Psoas muscle (tissue), 8 donors: ENCODE results near the gene APBB2. TPM values are rescaled to one million over a fixed set of nuclear protein-coding genes. Genes with fewer than 3 reads are reported as not detected.
"Not testable (repeated sequence)": the region's sequence is repeated elsewhere in the genome, so short reads cannot be mapped to it uniquely, and the experiment has no call there.

Experiments used
- ATAC-seq, 4 donors: fragments of 200-7000 bp; cut with Tn5 transposase; one replicate each; pipeline ENCODE4 v1.9.1; 2020; ENCODE audit warnings: moderate library complexity in 3 of 4, mild to moderate bottlenecking in 2 of 4
- DNase-seq, 2 donors: peaks; one replicate each; pipeline ENCODE4 v3.0.0-alpha.2; 2020
- H3K27ac ChIP-seq: fragments of 200-600 bp; one replicate; pipeline ENCODE4 v1.8.0; 2022
- H3K27me3 ChIP-seq, 3 donors: fragments of 200-600 bp in 1 of 3; one replicate each; pipeline versions ENCODE4 v1.6.1 to v1.8.0; 2013 to 2022; ENCODE audit warnings: low read length in 2 of 3, mild to moderate bottlenecking in 2 of 3, moderate library complexity in 1 of 3; ENCODE audit not compliant: insufficient read depth in 3 of 3
- H3K36me3 ChIP-seq, 2 donors: fragments of 200-600 bp in 1 of 2; one replicate each; pipeline versions ENCODE4 v1.6.1 to v1.8.0; 2013 to 2022; ENCODE audit warnings: low read depth in 1 of 2, mild to moderate bottlenecking in 1 of 2, moderate library complexity in 1 of 2; ENCODE audit not compliant: insufficient read depth in 1 of 2
- H3K4me1 ChIP-seq: fragments of 200-600 bp; one replicate; pipeline ENCODE4 v1.8.0; 2022
- H3K4me3 ChIP-seq: fragments of 200-600 bp; one replicate; pipeline ENCODE4 v1.8.0; 2022; ENCODE audit warnings: mild to moderate bottlenecking
- H3K9me3 ChIP-seq: fragments of 200-600 bp; one replicate; pipeline ENCODE4 v1.8.0; 2022
- WGBS, 3 donors: extraction: QIAGEN DNeasy Blood & Tissue Kit; methylation state at CpG; one replicate each; pipeline versions ENCODE4 v1.1.6 to v1.1.7; 2013; 5-methylcytosine and 5-hydroxymethylcytosine counted together
- intact Hi-C, 2 donors: fragments of 100-400 bp; cut with DNase I; formaldehyde crosslinking; loops; one replicate each; pipeline versions ENCODE4 v1.11.0 to v1.14.2; 2022
- polyA plus RNA-seq, 3 donors: library from polyadenylated mRNA; stranded (reverse); fragments of 200-250 nt; gene quantifications; one replicate each; pipeline ENCODE4 v1.2.3, GENCODE V29; 2013
- total RNA-seq, 4 donors: library from RNA; stranded (reverse); fragmentation: NEBNext Ultra II Directional in 2 of 4; extraction: Animal tissue kit (Norgen Biotek cat#: 25700) in 2 of 4; gene quantifications; one replicate each; pipeline versions ENCODE4 v1.2.1 to v1.2.4, GENCODE V29; 2021 to 2023
- TF ChIP-seq, protein P1 (sequence below): fragments of 200-600 bp; IDR thresholded peaks from one replicate; pipeline ENCODE4 v1.8.0; 2022; ENCODE audit warnings: antibody characterized with exemption
- donor health status: healthy with polysubstance abuse.
- donor health status: DM: no; HTN: no; CAD: no; lungs with moderate emphysema.
- donor health status: Bipolar disorder and iron deficiency.
- donor health status: healthy.
- donor health status: DM: yes; HTN: yes; CAD: no.
- donor health status: DM: no; HTN: no; CAD: no.
- donor health status: DM: no; HTN: no; CAD: no.
- donor health status: DM: yes; HTN: yes; CAD: no.

Gene APBB2
- total and polyA plus RNA-seq, 7 donors: 3.1 to 37.4 (median 11.3) TPM

DNA sequence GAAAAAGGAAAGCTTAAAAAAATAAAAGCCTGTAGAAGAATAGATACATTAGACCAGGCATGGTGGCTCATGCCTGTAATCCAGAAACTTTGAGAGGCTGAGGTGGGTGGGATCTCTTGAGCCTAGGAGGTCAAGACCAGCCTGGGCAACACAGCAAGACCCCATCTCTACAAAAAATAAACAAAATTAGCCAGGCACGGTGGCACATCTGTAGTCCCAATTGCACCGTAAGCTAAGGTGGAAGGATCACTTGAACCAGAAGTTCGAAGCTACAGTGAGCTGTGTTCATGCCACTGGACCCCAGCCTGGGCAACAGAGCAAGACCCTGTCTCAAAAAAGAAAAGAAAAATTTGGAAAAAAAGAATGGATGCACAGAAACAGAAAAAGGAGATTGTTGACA is 149.4 kb downstream of the APBB2 start:
- TF ChIP-seq, protein P1, sequence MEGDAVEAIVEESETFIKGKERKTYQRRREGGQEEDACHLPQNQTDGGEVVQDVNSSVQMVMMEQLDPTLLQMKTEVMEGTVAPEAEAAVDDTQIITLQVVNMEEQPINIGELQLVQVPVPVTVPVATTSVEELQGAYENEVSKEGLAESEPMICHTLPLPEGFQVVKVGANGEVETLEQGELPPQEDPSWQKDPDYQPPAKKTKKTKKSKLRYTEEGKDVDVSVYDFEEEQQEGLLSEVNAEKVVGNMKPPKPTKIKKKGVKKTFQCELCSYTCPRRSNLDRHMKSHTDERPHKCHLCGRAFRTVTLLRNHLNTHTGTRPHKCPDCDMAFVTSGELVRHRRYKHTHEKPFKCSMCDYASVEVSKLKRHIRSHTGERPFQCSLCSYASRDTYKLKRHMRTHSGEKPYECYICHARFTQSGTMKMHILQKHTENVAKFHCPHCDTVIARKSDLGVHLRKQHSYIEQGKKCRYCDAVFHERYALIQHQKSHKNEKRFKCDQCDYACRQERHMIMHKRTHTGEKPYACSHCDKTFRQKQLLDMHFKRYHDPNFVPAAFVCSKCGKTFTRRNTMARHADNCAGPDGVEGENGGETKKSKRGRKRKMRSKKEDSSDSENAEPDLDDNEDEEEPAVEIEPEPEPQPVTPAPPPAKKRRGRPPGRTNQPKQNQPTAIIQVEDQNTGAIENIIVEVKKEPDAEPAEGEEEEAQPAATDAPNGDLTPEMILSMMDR: no peak
- Histone ChIP-seq H3K9me3 (no peaks in the 10 kb centered on the region), H3K4me1 (peaks cover 18% of the 10 kb centered on the region), H3K27ac (no peak overlapping the region), H3K27me3 (peaks cover 0 to 4% (median 0%) of the 10 kb centered on the region in 3 donors), H3K4me3 (no peak overlapping the region), H3K36me3 (no peaks in the 10 kb centered on the region)
- WGBS, 3 donors: 76 to 97% (median 92%) methylated on average over 3 of the region's 3 CpGs
- intact Hi-C loops: no loop called here
- ATAC-seq: no peak
- no peak for DNase-seq

DNA sequence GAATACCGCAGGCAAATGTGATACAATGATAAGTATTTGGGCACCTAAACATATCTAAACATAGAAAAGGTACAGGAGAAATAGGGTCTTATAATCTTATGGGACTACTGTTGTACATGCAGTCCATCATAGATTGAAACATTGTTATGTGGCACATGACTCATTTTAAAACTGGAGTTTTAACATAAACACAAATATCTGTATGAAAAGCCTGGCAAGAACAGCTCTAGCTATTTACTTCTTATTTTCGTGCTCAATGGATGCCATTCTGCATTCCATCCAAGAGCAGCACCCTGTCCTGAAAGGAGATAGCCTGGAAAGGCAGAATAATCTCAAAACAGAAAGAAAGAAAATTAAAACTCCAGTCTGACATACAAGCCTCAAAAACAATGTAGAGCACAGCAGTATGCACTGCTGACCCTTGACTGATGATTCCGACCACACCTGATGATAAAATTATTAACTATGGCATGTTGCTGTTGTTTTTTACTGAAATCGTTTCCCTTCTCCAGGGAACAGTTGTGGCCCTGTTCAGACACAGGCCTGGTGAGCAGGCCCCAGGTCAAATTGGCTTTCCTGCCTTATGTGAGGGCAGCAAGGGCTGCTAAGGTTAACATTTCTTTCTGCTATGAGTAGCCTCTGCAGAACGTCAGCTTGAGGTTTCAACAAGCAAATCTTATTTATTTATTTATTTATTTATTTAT is 152.7 kb downstream of the APBB2 start:
- ATAC-seq: no peak
- intact Hi-C loops: no loop called here
- TF ChIP-seq, protein P1: no peak
- WGBS, 3 donors: 46 to 60% (median 50%) methylated on average over 5 of the region's 5 CpGs
- Histone ChIP-seq H3K9me3 (no peaks in the 10 kb centered on the region), H3K4me3 (no peak overlapping the region), H3K36me3 (no peaks in the 10 kb centered on the region), H3K27ac (no peak overlapping the region), H3K4me1 (peaks cover 18% of the 10 kb centered on the region), H3K27me3 (no peaks in the 10 kb centered on the region)
- DNase-seq: no peak

DNA sequence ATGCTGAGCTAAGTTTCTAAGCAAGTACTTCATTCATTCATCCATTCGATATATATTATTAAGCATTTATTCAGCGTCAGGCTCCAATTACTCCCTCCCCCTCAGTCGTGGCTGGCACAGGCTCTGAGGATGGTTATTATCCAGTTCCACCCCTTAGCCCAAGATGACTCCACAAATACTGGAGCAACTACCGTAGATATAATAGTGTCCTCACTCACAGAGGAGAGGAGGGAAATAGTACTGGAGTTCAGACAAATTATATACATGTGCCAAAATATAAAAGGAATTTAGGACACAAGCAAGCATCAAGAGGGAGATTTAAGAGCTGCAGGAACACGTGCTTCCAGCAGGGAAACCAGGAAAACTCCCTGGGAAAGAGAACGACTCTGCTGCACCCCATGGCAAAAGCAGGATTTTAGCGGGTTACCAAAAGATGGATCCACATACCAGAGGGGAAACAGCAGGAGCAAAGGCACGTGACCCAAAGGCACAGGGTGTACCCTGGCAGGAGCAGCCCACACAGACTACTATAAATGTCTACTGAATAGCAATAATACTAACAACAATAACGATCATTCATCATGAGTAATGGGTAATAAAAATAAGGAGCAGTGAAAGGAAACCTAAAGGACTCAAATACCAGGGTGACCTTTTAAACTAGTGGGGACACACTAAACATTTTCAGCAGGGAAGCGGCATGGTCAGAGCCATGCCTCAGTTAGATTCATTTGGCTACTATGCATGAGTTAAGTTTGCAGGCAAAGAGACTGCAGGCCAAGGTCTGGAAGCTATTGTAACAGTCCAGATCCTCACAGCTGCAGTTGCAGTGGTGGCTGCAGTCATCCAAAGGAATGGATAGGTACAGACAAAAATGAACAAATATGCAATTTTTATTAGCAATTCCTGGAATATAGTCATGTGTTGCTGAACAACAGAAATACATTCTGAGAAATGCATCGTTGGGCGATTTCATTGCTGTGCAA is 153.7 kb downstream of the APBB2 start:
- Histone ChIP-seq H3K9me3 (no peaks in the 10 kb centered on the region), H3K4me1 (peaks cover 18% of the 10 kb centered on the region), H3K27me3 (no peaks in the 10 kb centered on the region), H3K4me3 (no peak overlapping the region), H3K27ac (no peak overlapping the region), H3K36me3 (no peaks in the 10 kb centered on the region)
- DNase-seq (no peak), ATAC-seq (peak in 2 of 4 donors; percentile 80 to 82)
- TF ChIP-seq, protein P1: no peak
- intact Hi-C loops: no loop called here
- WGBS, 3 donors: 34 to 53% (median 36%) methylated on average over 12 of the region's 12 CpGs

DNA sequence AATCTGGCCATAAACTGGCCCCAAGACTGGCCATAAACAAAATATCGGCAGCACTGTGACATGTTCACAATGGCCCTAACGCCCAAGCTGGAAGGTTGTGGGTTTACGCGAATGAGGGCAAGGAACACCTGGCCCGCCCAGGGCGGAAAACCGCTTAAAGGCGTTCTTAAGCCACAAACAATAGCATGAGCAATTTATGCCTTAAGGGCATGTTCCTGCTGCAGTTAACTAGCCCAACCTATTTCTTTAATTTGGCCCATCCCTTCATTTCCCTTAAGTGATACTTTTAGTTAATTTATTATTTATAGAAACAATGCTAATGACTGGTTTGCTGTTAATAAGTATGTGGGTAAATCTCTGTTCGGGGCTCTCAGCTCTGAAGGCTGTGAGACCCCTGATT is 154.9 kb downstream of the APBB2 start:
- DNase-seq, H3K36me3 ChIP-seq, H3K9me3 ChIP-seq, H3K27ac ChIP-seq, intact Hi-C loops, H3K4me3 ChIP-seq, ATAC-seq, H3K27me3 ChIP-seq: not testable (repeated sequence)
- peaks cover 18% of the 10 kb centered on the region for H3K4me1 ChIP-seq
- 91 to 97% (median 96%) methylated on average over 9 of the region's 9 CpGs for WGBS, 3 donors

DNA sequence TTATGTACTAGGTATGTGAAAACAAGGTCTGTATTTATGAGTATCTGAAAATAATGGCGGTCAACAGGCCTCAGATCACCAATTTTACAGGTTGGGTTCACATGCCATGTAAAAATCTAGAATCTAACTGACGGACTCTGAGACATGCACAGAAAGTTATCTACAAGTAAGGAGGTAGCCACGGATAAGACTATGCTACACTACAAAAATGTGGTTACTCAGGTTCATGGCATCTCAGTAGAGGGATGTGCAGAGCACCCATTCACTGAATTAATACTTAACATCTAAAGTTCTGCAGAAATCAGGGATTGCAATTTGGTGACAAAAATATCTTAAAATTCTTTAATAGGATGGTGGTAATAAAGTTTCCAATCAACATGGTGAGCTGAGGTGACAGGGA is 155.9 kb downstream of the APBB2 start:
- Histone ChIP-seq H3K27ac (no peak overlapping the region), H3K4me3 (no peak overlapping the region), H3K36me3 (peaks cover 0 to 2% of the 10 kb centered on the region in 2 donors), H3K9me3 (no peaks in the 10 kb centered on the region), H3K27me3 (no peaks in the 10 kb centered on the region), H3K4me1 (peaks cover 18% of the 10 kb centered on the region)
- intact Hi-C loops: no loop called here
- TF ChIP-seq, protein P1: no peak
- DNase-seq (no peak), ATAC-seq (no peak)
- 95 to 97% (median 96%) methylated on average over 3 of the region's 3 CpGs for WGBS, 3 donors
